Measurements from ENCODE around the gene GARIN5A.
"Not testable (repeated sequence)": the region's sequence is repeated elsewhere in the genome, so short reads cannot be mapped to it uniquely, and the experiment has no call there.

Gene GARIN5A

GRCh38 chr19:50475736-50476223 lies 868 bp downstream of the GARIN5A start:
- TF ChIP-seq ZNF274 (IDR thresholded peaks at IDR 0.05; ENCODE audit: low read depth, low read length): no peak
- no peak overlapping the region for H3K4me3 ChIP-seq (ENCODE audit: low read length)

- H3K4me3 ChIP-seq (ENCODE audit: low read length): no peak overlapping the region
- no peak for TF ChIP-seq ZNF274 (IDR thresholded peaks at IDR 0.05; ENCODE audit: low read depth, low read length)
Measured at GRCh38 chr19:50475101-50475568, 1.5 kb downstream of the GARIN5A start.

GRCh38 chr19:50473336-50473735 lies 3.3 kb downstream of the GARIN5A start:
- H3K4me3 ChIP-seq (ENCODE audit: low read length): not testable (repeated sequence)

- TF ChIP-seq ZNF274 (IDR thresholded peaks at IDR 0.05; ENCODE audit: low read depth, low read length): no peak
- no peak overlapping the region for H3K4me3 ChIP-seq (ENCODE audit: low read length)
Measured at GRCh38 chr19:50468818-50469217, 7.8 kb downstream of the GARIN5A start.

- TF ChIP-seq ZNF274 (IDR thresholded peaks at IDR 0.05; ENCODE audit: low read depth, low read length): no peak
- H3K4me3 ChIP-seq (ENCODE audit: low read length): no peak overlapping the region
Measured at GRCh38 chr19:50467566-50467965, 9.1 kb downstream of the GARIN5A start.

- no peak overlapping the region for H3K4me3 ChIP-seq (ENCODE audit: low read length)
- no peak for TF ChIP-seq ZNF274 (IDR thresholded peaks at IDR 0.05; ENCODE audit: low read depth, low read length)
Measured at GRCh38 chr19:50466706-50467039, 10.0 kb downstream of the GARIN5A start.

- H3K4me3 ChIP-seq (ENCODE audit: low read length): no peak overlapping the region
Measured at GRCh38 chr19:50465986-50466705, 10.5 kb downstream of the GARIN5A start.

GRCh38 chr19:50465000-50465399 lies 11.6 kb downstream of the GARIN5A start:
- H3K4me3 ChIP-seq (ENCODE audit: low read length): no peak overlapping the region
- no peak for TF ChIP-seq ZNF274 (IDR thresholded peaks at IDR 0.05; ENCODE audit: low read depth, low read length)

More at GRCh38 chr19:50465986-50466705, 10.5 kb downstream of the GARIN5A start:
- TF ChIP-seq ZNF274 (IDR thresholded peaks at IDR 0.05; ENCODE audit: low read depth, low read length): no peak

- H3K4me3 ChIP-seq (ENCODE audit: low read length): no peak overlapping the region
- TF ChIP-seq ZNF274 (IDR thresholded peaks at IDR 0.05; ENCODE audit: low read depth, low read length): no peak
Measured at GRCh38 chr19:50464348-50464747, 12.3 kb downstream of the GARIN5A start.

GRCh38 chr19:50462970-50463369 lies 13.7 kb downstream of the GARIN5A start:
- no peak for TF ChIP-seq ZNF274 (IDR thresholded peaks at IDR 0.05; ENCODE audit: low read depth, low read length)
- no peak overlapping the region for H3K4me3 ChIP-seq (ENCODE audit: low read length)

GRCh38 chr19:50461066-50461875 lies 15.4 kb downstream of the GARIN5A start:
- TF ChIP-seq ZNF274 (IDR thresholded peaks at IDR 0.05; ENCODE audit: low read depth, low read length): no peak
- H3K4me3 ChIP-seq (ENCODE audit: low read length): no peak overlapping the region

- H3K4me3 ChIP-seq (ENCODE audit: low read length): no peak overlapping the region; the same call in 1 of the 2 replicates
- no peak for TF ChIP-seq ZNF274 (IDR thresholded peaks at IDR 0.05; ENCODE audit: low read depth, low read length)
Measured at GRCh38 chr19:50460161-50460765, 16.4 kb downstream of the GARIN5A start.

- no peak overlapping the region; the same call in 1 of the 2 replicates for H3K4me3 ChIP-seq (ENCODE audit: low read length)
- no peak for TF ChIP-seq ZNF274 (IDR thresholded peaks at IDR 0.05; ENCODE audit: low read depth, low read length)
Measured at GRCh38 chr19:50459638-50460037, 17.0 kb downstream of the GARIN5A start.

GRCh38 chr19:50459067-50459456 lies 17.6 kb downstream of the GARIN5A start:
- TF ChIP-seq ZNF274 (IDR thresholded peaks at IDR 0.05; ENCODE audit: low read depth, low read length): no peak
- H3K4me3 ChIP-seq (ENCODE audit: low read length): no peak overlapping the region

Measured in GM08714 (cell line).